ENCODE measurements around the gene AMPD3. TPM values are rescaled to one million over a fixed set of nuclear protein-coding genes. Genes with fewer than 3 reads are reported as not detected.

Gene AMPD3
- total and polyA plus RNA-seq, 5 donors from 2014 or later, result 6.4 to 19.7 (median 7.9) TPM

- Mint-ChIP-seq H3K27me3 (no peaks in the 10 kb centered on the region), H3K4me3 (no peak overlapping the region), H3K36me3 (peaks cover 56% of the 10 kb centered on the region), H3K4me1 (peaks cover 0 to 9% (median 4%) of the 10 kb centered on the region in 4 donors), H3K27ac (peak overlapping the region in 2 of 3 donors; percentile 12 to 73), H3K9me3 (peaks cover 0 to 2% (median 0%) of the 10 kb centered on the region in 7 donors)
- ATAC-seq (ENCODE audit: low read depth in 2 of 2), result peak in 1 of 2 donors; percentile 16
- no peaks in the 10 kb centered on the region for H3K27me3 ChIP-seq (ENCODE audit: control insufficient read depth, insufficient read depth, low read length)
- no peak overlapping the region for H3K27ac ChIP-seq (ENCODE audit: insufficient read depth, low read length, poor library complexity, severe bottlenecking)
- no peak for DNase-seq
- H3K4me3 ChIP-seq (ENCODE audit: low read depth, low read length), result no peak overlapping the region
- peaks cover 85% of the 10 kb centered on the region for H3K36me3 ChIP-seq (ENCODE audit: control insufficient read depth, insufficient read depth, low read length)
- no peaks in the 10 kb centered on the region for H3K4me1 ChIP-seq (ENCODE audit: control insufficient read depth, insufficient read depth, low read length, poor library complexity, severe bottlenecking)
- H3K9me3 ChIP-seq (ENCODE audit: control insufficient read depth in 2 of 2, low read length in 2 of 2), result no peaks in the 10 kb centered on the region
Measured at GRCh38 chr11:10494636-10495463, 39.8 kb downstream of the AMPD3 start.

GRCh38 chr11:10495464-10495786, 40.4 kb downstream of the AMPD3 start:
- no peak overlapping the region for H3K4me3 ChIP-seq (ENCODE audit: low read depth, low read length)
- H3K4me3 Mint-ChIP-seq, result no peak overlapping the region
- H3K36me3 Mint-ChIP-seq, result peaks cover 54% of the 10 kb centered on the region
- ATAC-seq (ENCODE audit: low read depth in 2 of 2), result no peak
- H3K9me3 Mint-ChIP-seq, result peaks cover 0 to 2% (median 0%) of the 10 kb centered on the region in 7 donors
- no peaks in the 10 kb centered on the region for H3K27me3 ChIP-seq (ENCODE audit: control insufficient read depth, insufficient read depth, low read length)
- H3K4me1 Mint-ChIP-seq, result peaks cover 0 to 7% (median 4%) of the 10 kb centered on the region in 4 donors
- no peak overlapping the region for H3K27ac Mint-ChIP-seq
- no peak for DNase-seq
- no peaks in the 10 kb centered on the region for H3K27me3 Mint-ChIP-seq
- H3K4me1 ChIP-seq (ENCODE audit: control insufficient read depth, insufficient read depth, low read length, poor library complexity, severe bottlenecking), result no peaks in the 10 kb centered on the region
- no peak overlapping the region for H3K27ac ChIP-seq (ENCODE audit: insufficient read depth, low read length, poor library complexity, severe bottlenecking)
- H3K36me3 ChIP-seq (ENCODE audit: control insufficient read depth, insufficient read depth, low read length), result peaks cover 86% of the 10 kb centered on the region
- H3K9me3 ChIP-seq (ENCODE audit: control insufficient read depth in 2 of 2, low read length in 2 of 2), result no peaks in the 10 kb centered on the region

- peaks cover 85% of the 10 kb centered on the region for H3K36me3 ChIP-seq (ENCODE audit: control insufficient read depth, insufficient read depth, low read length)
- Mint-ChIP-seq H3K27ac (peak overlapping the region in 1 of 3 donors; percentile 74), H3K36me3 (peaks cover 53% of the 10 kb centered on the region), H3K4me1 (peaks cover 0 to 6% (median 3%) of the 10 kb centered on the region in 4 donors), H3K27me3 (no peaks in the 10 kb centered on the region), H3K9me3 (peaks cover 0 to 2% (median 0%) of the 10 kb centered on the region in 7 donors), H3K4me3 (no peak overlapping the region)
- no peak for ATAC-seq (ENCODE audit: low read depth in 2 of 2)
- H3K4me3 ChIP-seq (ENCODE audit: low read depth, low read length), result no peak overlapping the region
- no peak overlapping the region for H3K27ac ChIP-seq (ENCODE audit: insufficient read depth, low read length, poor library complexity, severe bottlenecking)
- H3K4me1 ChIP-seq (ENCODE audit: control insufficient read depth, insufficient read depth, low read length, poor library complexity, severe bottlenecking), result no peaks in the 10 kb centered on the region
- DNase-seq, result no peak
- no peaks in the 10 kb centered on the region for H3K27me3 ChIP-seq (ENCODE audit: control insufficient read depth, insufficient read depth, low read length)
- H3K9me3 ChIP-seq (ENCODE audit: control insufficient read depth in 2 of 2, low read length in 2 of 2), result no peaks in the 10 kb centered on the region
Measured at GRCh38 chr11:10496296-10496936, 41.4 kb downstream of the AMPD3 start.

- H3K36me3 ChIP-seq (ENCODE audit: control insufficient read depth, insufficient read depth, low read length), result peaks cover 84% of the 10 kb centered on the region
- Mint-ChIP-seq H3K27me3 (no peaks in the 10 kb centered on the region), H3K36me3 (peaks cover 50% of the 10 kb centered on the region), H3K4me3 (no peak overlapping the region), H3K9me3 (peaks cover 0 to 2% (median 0%) of the 10 kb centered on the region in 7 donors), H3K4me1 (peaks cover 0 to 3% (median 0%) of the 10 kb centered on the region in 4 donors), H3K27ac (peak overlapping the region in 1 of 3 donors; percentile 66)
- ATAC-seq (ENCODE audit: low read depth in 2 of 2) (no peak), DNase-seq (no peak)
- H3K9me3 ChIP-seq (ENCODE audit: control insufficient read depth in 2 of 2, low read length in 2 of 2), result no peaks in the 10 kb centered on the region
- H3K4me1 ChIP-seq (ENCODE audit: control insufficient read depth, insufficient read depth, low read length, poor library complexity, severe bottlenecking), result no peaks in the 10 kb centered on the region
- no peak overlapping the region for H3K4me3 ChIP-seq (ENCODE audit: low read depth, low read length)
- no peaks in the 10 kb centered on the region for H3K27me3 ChIP-seq (ENCODE audit: control insufficient read depth, insufficient read depth, low read length)
- H3K27ac ChIP-seq (ENCODE audit: insufficient read depth, low read length, poor library complexity, severe bottlenecking), result no peak overlapping the region
Measured at GRCh38 chr11:10497371-10498021, 42.4 kb downstream of the AMPD3 start.

GRCh38 chr11:10498022-10498400, 42.9 kb downstream of the AMPD3 start:
- no peaks in the 10 kb centered on the region for H3K4me1 ChIP-seq (ENCODE audit: control insufficient read depth, insufficient read depth, low read length, poor library complexity, severe bottlenecking)
- Mint-ChIP-seq H3K27ac (peak overlapping the region in 1 of 3 donors; percentile 87), H3K4me1 (peaks cover 0 to 2% (median 0%) of the 10 kb centered on the region in 4 donors), H3K36me3 (peaks cover 50% of the 10 kb centered on the region), H3K27me3 (no peaks in the 10 kb centered on the region), H3K4me3 (no peak overlapping the region), H3K9me3 (no peaks in the 10 kb centered on the region)
- ATAC-seq (ENCODE audit: low read depth in 2 of 2), result no peak
- H3K36me3 ChIP-seq (ENCODE audit: control insufficient read depth, insufficient read depth, low read length), result peaks cover 84% of the 10 kb centered on the region
- H3K4me3 ChIP-seq (ENCODE audit: low read depth, low read length), result no peak overlapping the region
- H3K27ac ChIP-seq (ENCODE audit: insufficient read depth, low read length, poor library complexity, severe bottlenecking), result no peak overlapping the region
- no peaks in the 10 kb centered on the region for H3K9me3 ChIP-seq (ENCODE audit: control insufficient read depth in 2 of 2, low read length in 2 of 2)
- DNase-seq, result no peak
- no peaks in the 10 kb centered on the region for H3K27me3 ChIP-seq (ENCODE audit: control insufficient read depth, insufficient read depth, low read length)

GRCh38 chr11:10498426-10499250, 43.6 kb downstream of the AMPD3 start:
- Mint-ChIP-seq H3K36me3 (peaks cover 49% of the 10 kb centered on the region), H3K4me1 (peaks cover 0 to 2% (median 0%) of the 10 kb centered on the region in 4 donors), H3K27me3 (no peaks in the 10 kb centered on the region), H3K4me3 (no peak overlapping the region), H3K9me3 (no peaks in the 10 kb centered on the region), H3K27ac (peak overlapping the region in 1 of 3 donors; percentile 5)
- H3K36me3 ChIP-seq (ENCODE audit: control insufficient read depth, insufficient read depth, low read length), result peaks cover 78% of the 10 kb centered on the region
- H3K9me3 ChIP-seq (ENCODE audit: control insufficient read depth in 2 of 2, low read length in 2 of 2), result no peaks in the 10 kb centered on the region
- no peak overlapping the region for H3K27ac ChIP-seq (ENCODE audit: insufficient read depth, low read length, poor library complexity, severe bottlenecking)
- ATAC-seq (ENCODE audit: low read depth in 2 of 2) (no peak), DNase-seq (no peak)
- H3K4me1 ChIP-seq (ENCODE audit: control insufficient read depth, insufficient read depth, low read length, poor library complexity, severe bottlenecking), result no peaks in the 10 kb centered on the region
- H3K4me3 ChIP-seq (ENCODE audit: low read depth, low read length), result no peak overlapping the region
- H3K27me3 ChIP-seq (ENCODE audit: control insufficient read depth, insufficient read depth, low read length), result no peaks in the 10 kb centered on the region

- no peak overlapping the region for H3K27ac ChIP-seq (ENCODE audit: insufficient read depth, low read length, poor library complexity, severe bottlenecking)
- H3K4me3 Mint-ChIP-seq, result no peak overlapping the region
- peaks cover 81% of the 10 kb centered on the region for H3K36me3 ChIP-seq (ENCODE audit: control insufficient read depth, insufficient read depth, low read length)
- H3K9me3 Mint-ChIP-seq, result no peaks in the 10 kb centered on the region
- no peak for ATAC-seq (ENCODE audit: low read depth in 2 of 2)
- H3K27me3 ChIP-seq (ENCODE audit: control insufficient read depth, insufficient read depth, low read length), result no peaks in the 10 kb centered on the region
- H3K4me1 Mint-ChIP-seq, result peaks cover 0 to 2% (median 0%) of the 10 kb centered on the region in 4 donors
- H3K27ac Mint-ChIP-seq, result no peak overlapping the region
- no peaks in the 10 kb centered on the region for H3K4me1 ChIP-seq (ENCODE audit: control insufficient read depth, insufficient read depth, low read length, poor library complexity, severe bottlenecking)
- DNase-seq, result no peak
- H3K27me3 Mint-ChIP-seq, result no peaks in the 10 kb centered on the region
- H3K36me3 Mint-ChIP-seq, result peaks cover 49% of the 10 kb centered on the region
- no peak overlapping the region for H3K4me3 ChIP-seq (ENCODE audit: low read depth, low read length)
- no peaks in the 10 kb centered on the region for H3K9me3 ChIP-seq (ENCODE audit: control insufficient read depth in 2 of 2, low read length in 2 of 2)
Measured at GRCh38 chr11:10499452-10499851, 44.4 kb downstream of the AMPD3 start.

Data from CD4-positive, CD25-positive, alpha-beta regulatory T cell (primary cell).